Parathyroid adenoma (tissue), 2 donors: ENCODE measurements around the gene ARHGEF37.

ENCODE experiments used
- H2AFZ ChIP-seq: fragments of 300-600 bp; sonication (generic); one replicate; pipeline ENCODE4 v1.7.0; 2017; ENCODE audit warnings: antibody characterized with exemption, mild to moderate bottlenecking
- H3K27ac ChIP-seq: fragments of 300-600 bp; sonication (generic); one replicate; pipeline ENCODE4 v1.7.0; 2017
- H3K27me3 ChIP-seq: fragments of 300-600 bp; sonication (generic); one replicate; pipeline ENCODE4 v1.7.0; 2017; ENCODE audit warnings: low read length; ENCODE audit not compliant: control insufficient read depth, insufficient read depth
- H3K36me3 ChIP-seq: fragments of 300-600 bp; sonication (generic); one replicate; pipeline ENCODE4 v1.7.0; 2017; ENCODE audit warnings: low read length; ENCODE audit not compliant: control insufficient read depth, insufficient read depth
- H3K4me1 ChIP-seq: fragments of 300-600 bp; sonication (generic); one replicate; pipeline ENCODE4 v1.7.0; 2017; ENCODE audit warnings: control low read depth
- H3K4me2 ChIP-seq: fragments of 300-600 bp; sonication (generic); one replicate; pipeline ENCODE4 v1.7.0; 2017; ENCODE audit warnings: low read length
- H3K4me3 ChIP-seq: fragments of 300-600 bp; sonication (generic); one replicate; pipeline ENCODE4 v1.7.0; 2017; ENCODE audit warnings: low read depth, low read length
- H3K79me2 ChIP-seq: fragments of 300-600 bp; sonication (generic); one replicate; pipeline ENCODE4 v1.7.0; 2017; ENCODE audit warnings: control low read depth
- H3K9ac ChIP-seq: fragments of 300-600 bp; sonication (generic); one replicate; pipeline ENCODE4 v1.7.0; 2017; ENCODE audit warnings: mild to moderate bottlenecking
- H3K9me3 ChIP-seq: fragments of 300-600 bp; sonication (generic); one replicate; pipeline ENCODE4 v1.7.0; 2017; ENCODE audit warnings: low read length; ENCODE audit not compliant: control insufficient read depth
- TF ChIP-seq, protein P1 (sequence below): fragments of 300-600 bp; sonication (generic); IDR thresholded peaks from one replicate; pipeline ENCODE4 v1.7.0; 2017; ENCODE audit warnings: antibody characterized with exemption, mild to moderate bottlenecking
- donor health status: primary hyperparathyroidism.

ARHGEF37 gene

DNA sequence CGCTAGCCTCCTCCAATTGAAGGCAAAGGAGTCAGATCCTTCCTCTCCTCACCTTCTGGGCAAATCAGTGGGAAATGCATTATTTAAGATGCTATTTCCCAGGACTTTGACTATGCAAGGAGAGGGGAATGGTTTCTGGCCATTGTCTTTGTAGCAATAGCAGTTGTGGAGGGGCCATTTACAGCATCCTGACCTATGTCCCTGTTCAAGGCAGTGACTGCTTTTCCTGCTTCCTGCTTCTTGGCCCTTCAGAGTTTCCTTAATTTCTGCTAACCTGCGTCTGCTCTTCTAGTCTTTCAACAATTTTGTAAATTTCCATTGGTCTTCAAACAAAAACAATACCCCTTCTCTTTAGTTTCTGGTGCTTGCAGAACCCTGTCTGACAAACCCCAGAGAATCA is 76.0 kb downstream of the ARHGEF37 start:
- H3K4me3 ChIP-seq = no peak overlapping the region
- H3K27me3 ChIP-seq = no peaks in the 10 kb centered on the region
- TF ChIP-seq, protein P1, sequence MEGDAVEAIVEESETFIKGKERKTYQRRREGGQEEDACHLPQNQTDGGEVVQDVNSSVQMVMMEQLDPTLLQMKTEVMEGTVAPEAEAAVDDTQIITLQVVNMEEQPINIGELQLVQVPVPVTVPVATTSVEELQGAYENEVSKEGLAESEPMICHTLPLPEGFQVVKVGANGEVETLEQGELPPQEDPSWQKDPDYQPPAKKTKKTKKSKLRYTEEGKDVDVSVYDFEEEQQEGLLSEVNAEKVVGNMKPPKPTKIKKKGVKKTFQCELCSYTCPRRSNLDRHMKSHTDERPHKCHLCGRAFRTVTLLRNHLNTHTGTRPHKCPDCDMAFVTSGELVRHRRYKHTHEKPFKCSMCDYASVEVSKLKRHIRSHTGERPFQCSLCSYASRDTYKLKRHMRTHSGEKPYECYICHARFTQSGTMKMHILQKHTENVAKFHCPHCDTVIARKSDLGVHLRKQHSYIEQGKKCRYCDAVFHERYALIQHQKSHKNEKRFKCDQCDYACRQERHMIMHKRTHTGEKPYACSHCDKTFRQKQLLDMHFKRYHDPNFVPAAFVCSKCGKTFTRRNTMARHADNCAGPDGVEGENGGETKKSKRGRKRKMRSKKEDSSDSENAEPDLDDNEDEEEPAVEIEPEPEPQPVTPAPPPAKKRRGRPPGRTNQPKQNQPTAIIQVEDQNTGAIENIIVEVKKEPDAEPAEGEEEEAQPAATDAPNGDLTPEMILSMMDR = no peak
- H3K4me2 ChIP-seq = no peak overlapping the region
- H2AFZ ChIP-seq = no peak overlapping the region
- H3K9me3 ChIP-seq = no peaks in the 10 kb centered on the region
- no peaks in the 10 kb centered on the region for H3K4me1 ChIP-seq
- H3K79me2 ChIP-seq = no peaks in the 10 kb centered on the region
- no peak overlapping the region for H3K27ac ChIP-seq
- no peak overlapping the region for H3K9ac ChIP-seq
- H3K36me3 ChIP-seq = no peaks in the 10 kb centered on the region

DNA sequence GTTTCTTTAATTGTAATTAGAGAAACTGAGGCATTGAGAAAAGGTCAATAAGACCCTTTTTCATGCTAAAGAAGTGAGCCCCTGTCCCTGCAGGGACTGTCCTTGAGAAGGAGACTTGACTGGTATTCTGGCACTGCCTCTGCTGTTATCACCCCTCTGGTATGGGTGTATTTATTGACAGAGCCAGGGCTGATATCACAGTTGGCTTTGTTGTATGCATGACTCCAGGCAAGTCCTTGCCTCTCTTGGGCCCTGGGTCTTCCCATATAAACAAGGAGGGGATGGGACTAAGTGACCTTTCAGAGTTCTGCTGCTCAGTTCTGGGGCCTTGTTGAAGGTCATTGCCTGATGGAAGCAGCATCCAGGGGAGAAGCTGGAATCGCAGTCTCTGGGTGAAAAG is 77.0 kb downstream of the ARHGEF37 start:
- Histone ChIP-seq H3K4me3 (no peak overlapping the region), H3K27me3 (no peaks in the 10 kb centered on the region), H2AFZ (no peak overlapping the region), H3K27ac (no peak overlapping the region), H3K4me1 (no peaks in the 10 kb centered on the region), H3K36me3 (no peaks in the 10 kb centered on the region), H3K9ac (no peak overlapping the region), H3K4me2 (no peak overlapping the region), H3K9me3 (no peaks in the 10 kb centered on the region), H3K79me2 (no peaks in the 10 kb centered on the region)
- TF ChIP-seq, protein P1 = no peak

DNA sequence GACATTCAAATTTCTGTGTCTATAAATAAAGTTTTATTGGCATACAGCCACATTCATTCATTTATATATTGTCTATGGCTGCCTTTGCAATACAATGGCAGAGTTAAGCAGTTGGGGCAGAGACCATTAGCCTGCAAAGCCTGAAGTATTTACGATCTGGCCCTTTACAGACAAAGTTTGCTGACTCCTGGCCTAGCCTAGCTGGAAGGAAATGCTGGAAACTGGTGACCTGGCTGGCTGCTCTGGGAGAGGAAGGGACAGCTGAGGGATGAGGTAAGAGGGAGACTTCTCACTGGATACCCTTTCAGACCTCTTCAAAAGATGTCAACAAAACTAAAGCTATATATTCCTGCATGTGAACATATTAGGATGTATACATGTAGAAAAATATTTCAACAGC is 82.8 kb downstream of the ARHGEF37 start:
- Histone ChIP-seq H3K9me3 (no peaks in the 10 kb centered on the region), H2AFZ (no peak overlapping the region), H3K4me1 (peaks cover 22% of the 10 kb centered on the region), H3K4me3 (no peak overlapping the region), H3K27me3 (no peaks in the 10 kb centered on the region), H3K36me3 (no peaks in the 10 kb centered on the region), H3K4me2 (no peak overlapping the region), H3K79me2 (no peaks in the 10 kb centered on the region), H3K27ac (no peak overlapping the region), H3K9ac (no peak overlapping the region)
- TF ChIP-seq, protein P1 = no peak

DNA sequence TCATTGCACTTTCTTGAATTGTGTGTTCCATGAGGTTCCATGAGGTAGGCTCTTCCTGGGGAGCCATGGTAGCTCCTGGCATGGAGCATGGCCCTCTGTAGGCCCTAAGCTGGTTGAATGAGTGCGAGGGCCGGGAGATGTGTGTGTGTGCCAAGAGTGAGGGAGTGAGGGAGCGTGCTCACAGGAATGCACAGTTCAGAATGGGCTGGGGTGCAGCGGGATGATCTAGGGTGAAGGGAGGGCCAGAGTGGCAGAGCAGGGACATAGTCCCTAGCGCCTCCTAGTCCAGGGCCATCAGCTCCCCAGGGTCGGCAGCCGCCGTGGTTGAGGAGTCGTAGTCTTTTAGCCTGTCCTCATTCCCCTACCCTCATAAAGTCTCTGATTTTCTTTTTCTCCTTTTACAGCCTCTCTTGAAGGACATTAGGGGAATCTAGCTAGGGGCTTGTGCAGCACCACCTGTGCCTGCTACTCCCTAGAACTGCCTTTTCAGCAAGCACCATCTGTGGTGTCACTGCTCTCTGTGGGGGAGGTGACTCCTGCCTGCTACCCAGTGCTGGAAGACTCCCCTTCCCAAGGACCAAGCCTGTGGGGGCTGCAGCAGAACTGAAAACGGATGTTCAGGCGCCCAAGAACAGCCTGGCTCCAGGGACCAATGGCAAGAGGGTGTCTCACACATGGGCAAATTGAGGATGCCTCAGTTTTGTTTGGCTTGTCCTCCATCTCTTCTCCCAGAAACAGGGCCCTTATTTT is 83.5 kb downstream of the ARHGEF37 start:
- H3K9ac ChIP-seq = no peak overlapping the region

More for the DNA sequence above, 83.5 kb downstream of the ARHGEF37 start:
- Histone ChIP-seq H2AFZ (no peak overlapping the region), H3K27ac (no peak overlapping the region), H3K9me3 (no peaks in the 10 kb centered on the region), H3K79me2 (no peaks in the 10 kb centered on the region), H3K4me3 (no peak overlapping the region), H3K4me2 (no peak overlapping the region), H3K27me3 (no peaks in the 10 kb centered on the region), H3K4me1 (peaks cover 22% of the 10 kb centered on the region), H3K36me3 (no peaks in the 10 kb centered on the region)
- TF ChIP-seq, protein P1 = no peak
